Neuron (in vitro differentiated cells): Measurements from ENCODE around the gene CHMP2B.
"Not testable (repeated sequence)": the region's sequence is repeated elsewhere in the genome, so short reads cannot be mapped to it uniquely, and the experiment has no call there.

ENCODE experiments used
- H2AFZ ChIP-seq: one replicate; pipeline ENCODE4 v1.6.1; 2013; ENCODE audit warnings: low read depth, mild to moderate bottlenecking, inconsistent platforms, low read length, moderate library complexity
- H3K27me3 ChIP-seq: one replicate; pipeline ENCODE4 v1.6.1; 2013; ENCODE audit warnings: low read length; ENCODE audit not compliant: insufficient read depth
- H3K36me3 ChIP-seq: one replicate; pipeline ENCODE4 v1.6.1; 2013; ENCODE audit warnings: low read length; ENCODE audit not compliant: insufficient read depth
- H3K4me1 ChIP-seq: one replicate; pipeline ENCODE4 v1.6.1; 2013; ENCODE audit warnings: low read length; ENCODE audit not compliant: insufficient read depth
- H3K4me3 ChIP-seq: 2 replicates; pipeline ENCODE4 v1.5.1; 2013; ENCODE audit warnings: mild to moderate bottlenecking, low read length, moderate library complexity
- H3K9me3 ChIP-seq: one replicate; pipeline ENCODE4 v1.6.1; 2013; ENCODE audit warnings: low read length

CHMP2B gene

DNA sequence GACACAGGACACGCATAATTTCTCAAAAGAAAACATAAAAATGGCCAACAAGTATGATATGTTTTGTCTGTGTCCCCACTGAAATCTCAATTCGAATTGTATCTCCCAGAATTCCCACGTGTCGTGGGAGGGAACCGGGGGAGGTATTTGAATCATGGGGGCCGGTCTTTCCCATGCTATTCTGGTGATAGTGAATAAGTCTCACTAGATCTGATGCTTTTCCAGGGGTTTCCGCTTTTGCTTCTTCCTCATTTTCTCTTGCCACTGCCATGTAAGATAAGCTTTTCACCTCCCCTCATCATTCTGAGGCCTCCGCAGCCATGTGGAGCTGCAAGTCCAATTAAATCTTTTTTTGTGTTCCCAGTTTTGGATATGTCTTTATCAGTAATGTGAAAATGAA is 61.3 kb downstream of the CHMP2B start:
- H3K4me1 ChIP-seq: no peaks in the 10 kb centered on the region
- H3K36me3 ChIP-seq: no peaks in the 10 kb centered on the region
- H2AFZ ChIP-seq: no peak overlapping the region
- H3K27me3 ChIP-seq: no peaks in the 10 kb centered on the region
- H3K4me3 ChIP-seq: no peak overlapping the region
- H3K9me3 ChIP-seq: no peaks in the 10 kb centered on the region

DNA sequence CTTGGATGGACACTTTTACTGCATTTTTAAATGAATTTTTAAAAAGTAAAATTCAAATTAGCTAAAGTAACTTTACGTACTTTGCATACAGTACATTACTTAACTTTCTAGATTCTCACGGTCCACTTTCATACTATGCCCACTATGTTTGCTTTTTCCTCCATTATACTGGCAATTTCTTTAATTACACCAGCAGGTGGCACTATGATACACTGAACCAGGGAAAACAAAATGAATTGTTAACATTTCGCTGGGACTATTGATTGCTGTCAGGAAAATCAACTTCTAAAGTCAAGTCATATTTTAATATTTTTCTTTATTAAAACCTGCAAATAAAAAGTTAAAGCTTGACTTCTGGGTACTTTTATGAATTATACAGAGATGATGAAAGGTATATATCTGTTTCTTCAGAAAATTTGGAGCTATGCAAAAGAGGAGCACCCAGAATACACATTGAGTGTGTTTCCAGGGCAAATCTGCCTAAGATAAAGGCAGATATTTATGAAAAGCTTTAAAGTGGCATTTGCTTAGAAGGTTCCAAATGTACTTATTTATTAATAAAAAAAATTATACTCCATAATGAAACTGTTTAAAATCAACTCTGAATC is 71.1 kb downstream of the CHMP2B start:
- Histone ChIP-seq H3K27me3 (no peaks in the 10 kb centered on the region), H3K9me3 (no peaks in the 10 kb centered on the region), H3K4me3 (no peak overlapping the region), H2AFZ (no peak overlapping the region), H3K36me3 (no peaks in the 10 kb centered on the region), H3K4me1 (peaks cover 2% of the 10 kb centered on the region)

DNA sequence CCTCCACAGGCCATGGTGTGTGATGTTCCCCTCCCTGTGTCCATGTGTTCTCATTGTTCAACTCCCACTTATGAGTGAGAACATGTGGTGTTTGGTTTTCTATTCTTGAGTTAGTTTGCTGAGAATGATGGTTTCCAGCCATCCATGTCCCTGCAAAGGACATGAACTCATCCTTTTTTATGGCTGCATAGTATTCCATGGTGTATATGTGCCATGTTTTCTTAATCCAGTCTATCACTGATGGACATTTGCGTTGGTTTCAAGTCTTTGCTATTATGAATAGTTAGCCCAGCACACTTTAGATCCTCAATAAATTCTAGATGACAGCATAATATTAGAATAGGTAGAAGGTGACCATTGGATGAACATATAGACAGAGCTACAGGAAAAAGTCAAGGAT is 77.9 kb downstream of the CHMP2B start:
- H3K4me3 ChIP-seq, H3K36me3 ChIP-seq, H3K4me1 ChIP-seq, H3K9me3 ChIP-seq, H3K27me3 ChIP-seq, H2AFZ ChIP-seq: not testable (repeated sequence)
